HG02610 (cell line): ENCODE results near the gene SOX9.

Experiments
- ATAC-seq: cut with Tn5 transposase; IDR thresholded peaks from one replicate; pipeline ENCODE4 v1.9.1; 2021; ENCODE audit warnings: mild to moderate bottlenecking, moderate library complexity; ENCODE audit not compliant: unreplicated experiment

The SOX9 gene

DNA sequence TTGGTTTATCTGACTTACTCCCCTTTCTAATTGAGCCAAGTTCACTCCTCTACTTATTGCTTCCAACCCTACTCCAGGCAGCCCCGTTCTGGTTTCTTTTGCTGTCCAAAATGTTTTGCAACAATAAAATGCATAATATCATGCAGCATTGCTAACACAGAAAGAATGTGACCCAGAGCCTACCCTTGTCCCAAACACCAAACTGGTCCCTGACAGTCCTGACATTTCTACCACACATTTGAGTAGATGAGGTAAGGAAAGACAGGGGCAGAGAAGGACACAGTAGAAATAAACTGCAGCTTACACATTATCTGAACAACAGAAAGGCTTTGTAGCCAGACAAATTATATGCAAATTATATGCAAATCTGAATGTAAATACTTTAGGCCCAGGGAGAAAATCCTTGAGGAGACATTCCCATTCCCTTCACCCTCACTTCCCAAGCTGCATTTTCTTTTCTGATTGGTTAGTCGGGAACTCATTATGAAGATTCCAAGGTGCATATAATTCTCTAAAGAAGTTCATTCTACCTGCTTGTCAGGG is 31.6 kb downstream of the SOX9 start:
- no peak for ATAC-seq

DNA sequence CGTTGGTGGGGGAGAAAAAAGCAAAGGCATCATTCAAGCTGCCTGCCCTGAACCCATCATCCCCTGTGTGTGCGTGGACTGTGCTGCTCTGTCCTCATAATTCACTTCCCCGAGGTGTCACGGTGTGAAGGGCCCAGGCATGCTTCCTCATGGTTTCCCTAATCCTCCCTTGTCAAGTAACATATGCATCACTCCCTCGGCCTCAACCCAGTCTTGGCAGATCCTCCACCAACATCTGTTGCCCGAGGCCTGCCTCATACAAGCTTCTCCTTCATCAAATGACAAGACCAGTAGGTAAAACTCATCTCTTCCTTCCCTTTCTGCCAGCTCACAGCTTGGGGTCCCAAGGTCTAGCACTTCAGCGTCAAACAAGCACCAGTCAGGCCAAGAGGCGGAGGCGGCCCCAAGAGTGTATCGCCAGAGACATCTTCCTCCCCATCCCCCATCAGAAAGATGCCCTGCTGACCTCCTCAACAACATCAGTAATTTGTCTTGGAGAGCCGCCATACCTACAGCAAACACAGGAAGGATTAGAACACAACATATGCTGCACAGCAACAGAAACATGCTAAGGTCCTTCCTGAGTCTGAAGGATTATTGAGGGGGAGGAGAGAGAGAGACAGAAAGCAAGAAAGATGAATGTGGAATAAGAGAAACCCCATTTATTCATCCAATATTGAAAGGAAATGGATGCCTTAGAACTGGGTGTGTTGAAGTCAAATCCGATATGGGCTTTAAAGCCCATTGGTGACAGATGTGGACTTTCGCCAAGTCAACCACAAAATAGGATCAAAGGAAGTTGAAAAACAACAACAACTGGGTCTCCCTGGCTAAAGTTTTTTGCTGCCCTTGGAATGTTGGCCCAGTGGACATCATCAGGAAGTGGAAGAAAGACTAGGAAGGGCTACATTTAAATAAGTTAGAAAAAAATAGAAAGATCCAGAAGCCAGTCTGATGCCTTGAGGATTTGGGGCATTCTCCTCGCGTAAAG is 38.4 kb downstream of the SOX9 start:
- no peak for ATAC-seq

DNA sequence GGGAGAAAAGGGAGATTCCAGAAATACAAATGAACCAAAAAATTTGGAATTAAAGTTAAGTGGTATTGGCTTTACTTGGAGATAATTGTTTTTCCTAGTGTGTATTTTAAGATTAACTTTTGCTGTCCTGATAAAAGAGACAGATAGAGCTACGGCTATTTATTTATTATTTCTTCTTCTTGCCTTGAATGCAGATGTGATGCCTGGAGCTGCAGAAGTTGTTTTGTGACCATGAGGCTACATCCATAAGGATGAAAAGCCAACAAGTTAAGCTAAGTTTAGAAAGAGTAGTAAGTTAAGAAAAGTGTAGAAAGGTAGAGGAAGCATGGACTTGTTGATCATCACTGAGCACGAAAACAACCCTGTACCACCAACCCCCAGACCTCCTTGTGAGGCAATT is 41.7 kb downstream of the SOX9 start:
- ATAC-seq = no peak

DNA sequence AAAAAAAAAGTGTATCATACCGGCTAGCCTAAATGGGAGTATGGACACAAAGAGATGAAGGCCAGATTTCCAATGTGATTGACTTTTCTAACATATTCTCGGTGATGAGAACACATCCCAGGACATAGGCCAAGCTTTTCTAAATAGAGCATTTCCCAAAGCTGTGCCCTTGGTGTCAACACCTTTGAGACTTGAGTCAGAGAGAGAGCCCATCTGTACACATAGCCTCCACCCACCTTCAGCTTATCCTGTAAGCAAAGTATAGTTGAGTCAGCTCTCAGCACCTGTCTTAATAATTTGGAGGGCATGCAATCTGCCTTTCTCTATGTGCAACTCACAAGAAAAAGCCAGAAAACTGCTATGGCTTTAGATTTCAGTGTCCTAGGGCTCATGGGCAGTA is 42.7 kb downstream of the SOX9 start:
- no peak for ATAC-seq

DNA sequence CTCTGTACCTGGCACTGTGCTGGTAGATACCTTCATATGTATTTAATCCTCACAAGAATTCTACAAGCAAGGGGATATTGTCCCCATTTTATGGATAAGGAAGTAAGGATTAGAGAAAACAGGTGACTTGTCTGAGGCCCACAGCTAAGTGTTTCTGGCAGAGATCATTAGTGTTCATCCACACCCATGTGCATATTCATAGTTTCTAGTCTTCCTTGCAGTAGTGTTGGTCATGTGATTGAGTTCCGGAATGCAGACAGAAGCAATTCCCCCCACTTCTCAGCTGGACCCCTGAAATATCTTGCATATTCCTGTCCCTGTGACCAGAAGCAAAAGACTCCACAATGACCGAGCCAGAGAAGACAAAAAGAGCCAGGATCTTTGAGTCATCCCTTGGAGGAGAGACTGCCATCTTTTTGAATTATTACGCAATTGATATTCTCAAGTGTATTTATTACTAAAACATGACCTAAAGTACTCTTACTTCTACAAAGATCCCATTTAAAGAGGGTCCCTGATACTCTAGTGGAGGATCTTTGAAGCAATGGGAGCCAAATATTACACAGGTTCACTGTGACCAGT is 43.4 kb downstream of the SOX9 start:
- ATAC-seq = no peak

DNA sequence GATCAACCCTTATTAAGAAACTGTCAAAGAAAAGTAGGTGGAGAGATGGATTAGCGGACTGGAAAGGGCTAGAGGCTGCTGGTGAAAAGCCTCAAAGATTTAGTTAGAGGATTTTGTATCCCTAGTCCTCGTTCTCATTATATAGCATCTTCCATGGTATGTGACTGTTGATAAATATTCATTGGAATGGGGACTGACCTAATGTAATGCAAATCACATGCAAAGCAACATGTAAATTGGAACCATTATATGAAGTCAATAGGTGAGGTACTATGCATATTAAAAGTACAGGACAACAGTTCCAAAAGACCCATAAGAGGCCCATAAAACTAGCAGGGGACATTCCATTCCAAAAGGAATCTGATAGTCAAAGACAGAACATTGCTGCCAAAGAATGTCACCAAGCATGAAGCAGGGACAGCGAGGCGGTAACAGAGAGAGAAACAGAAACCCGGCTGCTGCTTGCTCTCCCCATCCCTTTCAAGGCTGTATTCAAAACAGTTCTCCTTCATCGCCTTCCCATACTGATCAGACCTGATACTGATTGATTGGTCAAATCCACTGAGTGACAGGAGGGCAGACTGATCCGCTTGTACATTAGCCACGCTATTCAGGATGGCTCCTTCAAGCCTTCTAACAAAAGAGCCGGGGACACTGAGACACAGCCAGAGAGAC is 44.5 kb downstream of the SOX9 start:
- no peak for ATAC-seq

DNA sequence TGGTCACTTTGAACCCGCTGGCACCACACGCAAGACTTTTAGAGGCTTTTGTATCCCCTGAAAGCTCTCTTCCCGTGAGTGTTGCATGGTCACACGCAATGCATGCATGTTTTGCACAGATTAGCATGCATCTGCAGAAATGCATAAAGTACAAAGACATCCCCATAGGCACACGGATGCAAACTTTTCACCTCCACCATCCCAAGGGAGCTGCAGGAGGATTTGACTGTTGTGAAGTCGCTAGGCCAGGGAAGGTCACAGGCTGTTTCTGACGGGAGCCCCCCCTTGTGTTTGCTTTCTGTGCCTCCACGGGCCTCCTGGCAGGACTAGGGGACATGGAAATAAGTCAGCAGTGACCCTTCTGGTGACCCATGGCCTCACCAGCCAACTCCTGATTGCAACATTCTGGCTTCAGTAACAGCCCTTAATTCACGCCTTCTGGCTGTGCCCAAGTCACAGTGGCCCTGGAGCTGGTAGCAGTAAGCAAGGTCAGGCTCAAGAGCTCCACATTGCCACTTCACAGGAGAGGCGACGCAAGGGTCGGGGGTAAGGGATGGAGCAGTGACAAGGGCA is 45.1 kb downstream of the SOX9 start:
- ATAC-seq = no peak

DNA sequence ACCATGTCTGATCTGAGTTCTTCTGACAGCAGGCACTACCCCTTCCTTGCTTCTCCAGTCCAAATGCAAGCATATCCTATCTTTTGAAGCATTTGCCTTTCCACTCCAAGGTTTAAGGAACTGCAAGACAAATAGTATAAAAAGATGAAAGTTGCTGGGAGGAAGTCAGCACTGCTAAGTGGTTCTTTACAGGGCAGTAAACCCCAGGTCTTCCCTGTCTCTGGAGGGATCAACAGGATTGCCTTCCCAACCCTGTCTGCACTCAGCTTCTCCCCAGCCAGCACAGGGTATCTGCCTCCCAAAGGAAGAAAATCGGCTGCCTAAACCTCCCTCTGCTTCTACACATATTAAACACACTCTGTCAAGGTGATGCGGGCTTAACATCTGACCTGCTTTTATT is 46.8 kb downstream of the SOX9 start:
- no peak for ATAC-seq

DNA sequence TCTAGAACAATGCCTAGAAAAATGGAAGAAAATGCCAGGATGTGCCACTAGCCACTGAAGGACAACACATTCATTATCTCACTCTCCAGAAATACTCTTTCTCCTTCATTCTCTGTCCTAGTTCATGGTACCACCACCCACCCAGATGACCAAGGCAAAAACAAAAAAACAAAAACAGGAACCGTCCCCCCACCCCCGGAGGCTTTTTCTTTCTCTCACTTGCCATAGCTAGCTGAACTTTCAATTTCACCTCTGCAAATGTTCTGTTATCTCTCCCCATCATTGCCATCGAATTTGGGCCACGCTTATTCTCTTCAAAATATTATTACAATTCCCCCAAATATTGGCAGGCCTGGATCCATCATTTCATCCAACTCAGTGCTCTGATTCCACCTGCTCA is 49.0 kb downstream of the SOX9 start:
- ATAC-seq = no peak

DNA sequence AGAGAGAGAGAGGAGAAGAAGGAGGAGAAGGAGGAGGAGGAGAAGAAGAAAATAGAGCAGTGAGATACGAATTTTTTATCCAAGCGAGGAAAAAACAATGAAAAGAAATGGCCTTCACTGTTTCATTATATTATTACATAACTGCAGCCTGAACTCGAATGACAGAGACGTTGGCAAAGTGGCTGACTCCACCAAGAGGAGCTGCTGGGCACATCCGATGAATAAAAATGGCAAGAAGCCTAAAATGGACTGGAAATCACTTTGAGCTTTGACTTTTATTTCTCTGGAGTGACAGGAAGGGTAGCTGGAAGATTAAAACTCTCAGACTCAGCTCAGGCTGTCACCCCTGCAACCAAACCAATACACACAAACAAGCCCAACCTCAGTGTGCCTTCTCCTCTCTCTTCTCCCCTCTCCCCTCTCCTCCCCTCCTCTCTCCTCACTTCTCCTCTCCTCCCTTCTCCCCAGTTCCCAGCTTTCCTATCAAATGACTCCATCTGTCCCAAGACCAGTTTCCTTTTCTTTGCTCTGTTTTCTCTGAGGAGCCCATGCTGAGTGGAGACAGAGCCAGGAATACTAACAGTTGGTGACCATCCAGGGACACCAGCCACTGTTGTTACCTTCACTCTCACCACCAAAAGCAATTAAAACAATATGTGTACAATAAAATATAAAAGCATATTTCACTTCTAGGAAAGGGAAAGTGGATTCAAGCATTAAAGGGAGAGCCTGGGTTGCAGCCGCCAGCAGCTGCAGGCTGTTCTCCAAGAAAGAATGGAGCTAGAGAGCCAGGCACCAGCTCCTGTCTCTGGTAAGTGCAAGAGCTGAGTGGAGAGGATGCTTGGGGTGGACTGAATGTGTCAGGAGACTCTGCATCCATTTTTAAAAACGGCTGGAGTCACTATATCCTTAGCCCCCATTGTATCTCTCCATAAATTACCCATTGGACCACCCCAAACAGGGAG is 51.2 kb downstream of the SOX9 start:
- no peak for ATAC-seq

DNA sequence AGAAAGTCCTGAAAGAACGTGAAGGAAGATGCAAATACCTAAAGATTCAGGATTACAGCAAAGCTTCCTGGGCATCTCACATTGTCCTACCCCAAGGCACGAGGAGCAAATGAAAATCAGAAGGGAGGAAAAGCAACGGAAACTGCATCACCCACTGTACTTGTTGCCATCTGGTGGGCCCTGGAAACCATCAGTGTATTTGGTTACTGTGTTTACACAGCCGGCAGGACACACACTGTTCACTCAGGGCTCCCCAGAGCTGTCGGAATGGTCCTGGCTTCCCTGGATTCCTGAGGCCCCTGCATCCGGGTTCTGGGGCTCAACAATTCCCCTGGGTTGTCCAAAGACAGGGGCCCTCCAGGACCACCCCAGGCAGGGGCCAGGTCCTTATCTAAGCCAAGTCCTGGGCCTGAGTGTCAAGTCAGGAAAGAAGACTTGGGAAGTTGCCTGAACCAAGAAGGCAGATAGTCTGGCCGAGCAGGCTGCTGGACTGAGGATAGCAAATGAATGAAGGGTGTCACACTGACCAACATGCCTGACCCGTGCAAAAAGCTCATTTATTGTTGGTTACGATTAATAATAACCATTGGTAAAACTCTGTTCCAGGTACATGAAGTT is 52.8 kb downstream of the SOX9 start:
- no peak for ATAC-seq

DNA sequence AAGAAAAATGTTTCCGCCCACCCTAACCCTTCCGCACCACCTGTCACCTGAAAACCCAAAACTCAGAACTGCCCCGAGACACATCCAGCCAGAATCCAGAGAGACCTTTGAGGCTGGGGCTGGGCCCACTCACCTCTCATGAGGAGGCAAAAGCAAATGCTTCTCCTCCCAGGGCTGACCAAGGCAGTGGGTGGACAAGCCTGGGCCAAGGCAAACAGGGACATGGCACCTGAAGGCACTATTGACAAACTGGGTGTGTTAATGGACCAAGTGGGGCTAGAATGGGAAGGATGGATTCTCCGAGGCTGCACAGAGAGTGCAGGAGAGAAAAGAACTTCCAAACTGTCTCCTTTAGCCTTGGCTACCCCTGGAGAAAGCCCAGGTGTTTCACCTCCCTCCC is 54.4 kb downstream of the SOX9 start:
- ATAC-seq = no peak
